Testis (tissue), 2 donors: ENCODE data around the gene GREB1.

Experiments
- CTCF ChIP-seq, 3 experiments: fragments of 450-650 bp in 2 of 3; fragments of 200-600 bp in 1 of 3; sonication (generic) in 1 of 3; IDR thresholded peaks; one replicate each; pipeline ENCODE4 v1.5.1; 2016 to 2019; ENCODE audit warnings: antibody characterized with exemption in 3 of 3, mild to moderate bottlenecking in 2 of 3, moderate library complexity in 1 of 3
- POLR2A ChIP-seq: fragments of 450-650 bp; IDR thresholded peaks from one replicate; pipeline ENCODE4 v1.6.1; 2017; ENCODE audit warnings: antibody characterized with exemption, mild to moderate bottlenecking, moderate library complexity

- TF ChIP-seq CTCF (IDR thresholded peaks at IDR 0.05) (no peak), POLR2A (no peak)
These were observed 12.2 kb downstream of the GREB1 start for GRCh38 chr2:11546072-11546471.
